GM23338 (cell line): Measurements from ENCODE around the gene WWC1. TPM values are rescaled to one million over a fixed set of nuclear protein-coding genes. Genes with fewer than 3 reads are reported as not detected.

ENCODE experiments used
- polyA plus RNA-seq: library from polyadenylated mRNA; unstranded; fragments of >200 nt; fragmentation: Nextera tagmentation; extraction: Ambion mirVana; gene quantifications from 2 replicates; pipeline ENCODE4 v1.2.1, GENCODE V29; 2016
- total RNA-seq: library from RNA; depleted of rRNA; stranded (reverse); fragments of >200 nt; shearing (Covaris generic); gene quantifications from 2 replicates; pipeline ENCODE4 v1.2.3, GENCODE V29; 2014; rRNA removed
- TF ChIP-seq, protein P1 (sequence below): fragments of 250-450 bp; sonication (Bioruptor Pico); IDR thresholded peaks from 2 replicates; pipeline ENCODE4 v1.5.0; 2020; ENCODE audit warnings: mild to moderate bottlenecking, moderate library complexity

WWC1 gene
- total and polyA plus RNA-seq, 2 experiments from 2014 or later, result 25.4 to 27.8 TPM

DNA sequence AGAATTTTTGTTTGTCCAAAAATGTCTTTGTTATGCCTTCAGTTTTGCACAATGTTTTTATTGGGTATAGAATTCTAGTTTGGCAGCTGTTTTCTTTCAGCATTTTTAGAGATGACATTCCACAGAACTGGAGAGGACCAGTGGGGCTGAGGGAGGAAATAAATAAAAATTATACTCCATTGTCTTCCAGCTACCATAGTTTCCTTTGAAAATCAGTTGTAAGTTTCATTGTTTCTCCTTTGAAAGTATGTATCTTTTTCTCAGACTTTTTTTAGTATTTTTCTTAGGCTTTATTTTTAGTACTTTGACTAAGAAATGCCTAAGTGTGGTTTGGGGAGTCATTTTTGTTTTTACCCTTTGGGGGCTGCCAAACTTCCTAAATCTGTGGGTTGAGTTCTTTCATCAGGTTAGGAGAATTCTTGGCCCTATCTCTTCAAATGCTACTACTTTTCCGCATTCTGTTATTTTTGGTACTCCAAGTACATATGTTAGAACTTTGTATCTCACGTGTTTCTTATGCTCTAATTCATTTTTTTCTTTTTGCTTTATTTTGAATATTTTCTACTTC, 222.5 kb downstream of the WWC1 start (continued):
- TF ChIP-seq, protein P1, sequence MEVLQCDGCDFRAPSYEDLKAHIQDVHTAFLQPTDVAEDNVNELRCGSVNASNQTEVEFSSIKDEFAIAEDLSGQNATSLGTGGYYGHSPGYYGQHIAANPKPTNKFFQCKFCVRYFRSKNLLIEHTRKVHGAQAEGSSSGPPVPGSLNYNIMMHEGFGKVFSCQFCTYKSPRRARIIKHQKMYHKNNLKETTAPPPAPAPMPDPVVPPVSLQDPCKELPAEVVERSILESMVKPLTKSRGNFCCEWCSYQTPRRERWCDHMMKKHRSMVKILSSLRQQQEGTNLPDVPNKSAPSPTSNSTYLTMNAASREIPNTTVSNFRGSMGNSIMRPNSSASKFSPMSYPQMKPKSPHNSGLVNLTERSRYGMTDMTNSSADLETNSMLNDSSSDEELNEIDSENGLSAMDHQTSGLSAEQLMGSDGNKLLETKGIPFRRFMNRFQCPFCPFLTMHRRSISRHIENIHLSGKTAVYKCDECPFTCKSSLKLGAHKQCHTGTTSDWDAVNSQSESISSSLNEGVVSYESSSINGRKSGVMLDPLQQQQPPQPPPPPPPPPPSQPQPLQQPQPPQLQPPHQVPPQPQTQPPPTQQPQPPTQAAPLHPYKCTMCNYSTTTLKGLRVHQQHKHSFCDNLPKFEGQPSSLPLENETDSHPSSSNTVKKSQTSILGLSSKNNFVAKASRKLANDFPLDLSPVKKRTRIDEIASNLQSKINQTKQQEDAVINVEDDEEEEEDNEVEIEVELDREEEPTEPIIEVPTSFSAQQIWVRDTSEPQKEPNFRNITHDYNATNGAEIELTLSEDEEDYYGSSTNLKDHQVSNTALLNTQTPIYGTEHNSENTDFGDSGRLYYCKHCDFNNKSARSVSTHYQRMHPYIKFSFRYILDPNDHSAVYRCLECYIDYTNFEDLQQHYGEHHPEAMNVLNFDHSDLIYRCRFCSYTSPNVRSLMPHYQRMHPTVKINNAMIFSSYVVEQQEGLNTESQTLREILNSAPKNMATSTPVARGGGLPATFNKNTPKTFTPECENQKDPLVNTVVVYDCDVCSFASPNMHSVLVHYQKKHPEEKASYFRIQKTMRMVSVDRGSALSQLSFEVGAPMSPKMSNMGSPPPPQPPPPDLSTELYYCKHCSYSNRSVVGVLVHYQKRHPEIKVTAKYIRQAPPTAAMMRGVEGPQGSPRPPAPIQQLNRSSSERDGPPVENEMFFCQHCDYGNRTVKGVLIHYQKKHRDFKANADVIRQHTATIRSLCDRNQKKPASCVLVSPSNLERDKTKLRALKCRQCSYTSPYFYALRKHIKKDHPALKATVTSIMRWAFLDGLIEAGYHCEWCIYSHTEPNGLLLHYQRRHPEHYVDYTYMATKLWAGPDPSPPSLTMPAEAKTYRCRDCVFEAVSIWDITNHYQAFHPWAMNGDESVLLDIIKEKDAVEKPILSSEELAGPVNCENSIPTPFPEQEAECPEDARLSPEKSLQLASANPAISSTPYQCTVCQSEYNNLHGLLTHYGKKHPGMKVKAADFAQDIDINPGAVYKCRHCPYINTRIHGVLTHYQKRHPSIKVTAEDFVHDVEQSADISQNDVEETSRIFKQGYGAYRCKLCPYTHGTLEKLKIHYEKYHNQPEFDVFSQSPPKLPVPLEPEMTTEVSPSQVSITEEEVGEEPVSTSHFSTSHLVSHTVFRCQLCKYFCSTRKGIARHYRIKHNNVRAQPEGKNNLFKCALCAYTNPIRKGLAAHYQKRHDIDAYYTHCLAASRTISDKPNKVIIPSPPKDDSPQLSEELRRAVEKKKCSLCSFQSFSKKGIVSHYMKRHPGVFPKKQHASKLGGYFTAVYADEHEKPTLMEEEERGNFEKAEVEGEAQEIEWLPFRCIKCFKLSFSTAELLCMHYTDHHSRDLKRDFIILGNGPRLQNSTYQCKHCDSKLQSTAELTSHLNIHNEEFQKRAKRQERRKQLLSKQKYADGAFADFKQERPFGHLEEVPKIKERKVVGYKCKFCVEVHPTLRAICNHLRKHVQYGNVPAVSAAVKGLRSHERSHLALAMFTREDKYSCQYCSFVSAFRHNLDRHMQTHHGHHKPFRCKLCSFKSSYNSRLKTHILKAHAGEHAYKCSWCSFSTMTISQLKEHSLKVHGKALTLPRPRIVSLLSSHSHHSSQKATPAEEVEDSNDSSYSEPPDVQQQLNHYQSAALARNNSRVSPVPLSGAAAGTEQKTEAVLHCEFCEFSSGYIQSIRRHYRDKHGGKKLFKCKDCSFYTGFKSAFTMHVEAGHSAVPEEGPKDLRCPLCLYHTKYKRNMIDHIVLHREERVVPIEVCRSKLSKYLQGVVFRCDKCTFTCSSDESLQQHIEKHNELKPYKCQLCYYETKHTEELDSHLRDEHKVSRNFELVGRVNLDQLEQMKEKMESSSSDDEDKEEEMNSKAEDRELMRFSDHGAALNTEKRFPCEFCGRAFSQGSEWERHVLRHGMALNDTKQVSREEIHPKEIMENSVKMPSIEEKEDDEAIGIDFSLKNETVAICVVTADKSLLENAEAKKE (CRISPR knock-in tag), result no peak

Other genes with a start within 250 kb of the WWC1 start
- gene RARS1, start 194.8 kb downstream of the WWC1 start, total RNA-seq, result 129 and 138 TPM in 2 replicates
- gene RARS1, start 194.8 kb downstream of the WWC1 start, polyA plus RNA-seq, result 63.5 and 75.1 TPM in 2 replicates
- gene FBLL1, start 237.7 kb downstream of the WWC1 start, total RNA-seq, result 6.0 and 7.1 TPM in 2 replicates
- 2.3 and 4.3 TPM in 2 replicates for gene FBLL1, start 237.7 kb downstream of the WWC1 start, polyA plus RNA-seq